ENCODE data around the gene ABHD2. TPM values are rescaled to one million over a fixed set of nuclear protein-coding genes. Genes with fewer than 3 reads are reported as not detected.

Gene ABHD2
- total RNA-seq, 2 experiments from 2014 or later = 36.0 to 39.2 TPM

DNA sequence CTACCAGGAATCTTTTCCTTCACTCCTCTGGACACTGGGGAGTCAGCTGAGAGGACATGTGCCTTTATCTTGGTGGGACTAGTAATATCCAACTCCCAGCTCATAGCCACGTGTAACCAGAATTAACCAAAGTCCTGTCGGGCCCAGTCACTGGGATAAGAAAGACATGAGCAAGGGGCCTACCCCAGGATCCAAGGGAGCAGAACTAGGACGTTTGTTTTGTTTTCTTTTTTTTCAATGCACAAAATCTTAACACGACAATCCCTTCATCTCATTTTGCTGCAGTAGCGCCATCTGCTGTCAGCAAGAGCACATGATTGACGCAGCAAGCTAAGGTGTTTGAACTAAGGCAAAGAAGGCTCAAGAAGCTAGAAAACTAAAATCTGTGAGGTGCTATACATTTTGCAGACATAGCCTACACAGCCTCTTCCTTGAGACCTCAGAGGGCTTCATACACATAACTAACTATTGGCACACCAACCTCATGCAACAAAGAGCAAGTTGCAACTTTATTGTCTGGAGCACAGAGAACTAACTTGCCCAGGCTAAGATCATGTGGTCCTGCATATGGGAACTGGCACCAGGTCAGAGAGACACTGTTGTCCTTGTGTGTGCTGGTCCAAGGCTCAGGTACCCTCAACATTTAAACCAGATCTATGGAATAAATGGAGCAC is 89.5 kb downstream of the ABHD2 start:
- H3K27me3 ChIP-seq (ENCODE audit: control insufficient read depth in 1 of 2, insufficient read depth in 2 of 2, low read length in 2 of 2) = no peaks in the 10 kb centered on the region
- H3K9me3 ChIP-seq (ENCODE audit: control insufficient read depth in 1 of 2, insufficient read depth in 1 of 2, low read length in 2 of 2) = no peaks in the 10 kb centered on the region
- peaks cover 44% of the 10 kb centered on the region for H3K36me3 ChIP-seq (ENCODE audit: insufficient read depth, low read length)
- Mint-ChIP-seq H3K9me3 (no peaks in the 10 kb centered on the region), H3K4me3 (no peak overlapping the region), H3K27me3 (no peaks in the 10 kb centered on the region), H3K27ac (no peak overlapping the region), H3K36me3 (ENCODE audit: low read depth) (peaks cover 67% of the 10 kb centered on the region), H3K4me1 (ENCODE audit: low read depth) (peaks cover 8% of the 10 kb centered on the region)
- H3K4me3 ChIP-seq (ENCODE audit: low read length) = no peak overlapping the region
- peaks cover 4% of the 10 kb centered on the region for H3K4me1 ChIP-seq (ENCODE audit: insufficient read depth, low read length)
- TF ChIP-seq, protein P1, sequence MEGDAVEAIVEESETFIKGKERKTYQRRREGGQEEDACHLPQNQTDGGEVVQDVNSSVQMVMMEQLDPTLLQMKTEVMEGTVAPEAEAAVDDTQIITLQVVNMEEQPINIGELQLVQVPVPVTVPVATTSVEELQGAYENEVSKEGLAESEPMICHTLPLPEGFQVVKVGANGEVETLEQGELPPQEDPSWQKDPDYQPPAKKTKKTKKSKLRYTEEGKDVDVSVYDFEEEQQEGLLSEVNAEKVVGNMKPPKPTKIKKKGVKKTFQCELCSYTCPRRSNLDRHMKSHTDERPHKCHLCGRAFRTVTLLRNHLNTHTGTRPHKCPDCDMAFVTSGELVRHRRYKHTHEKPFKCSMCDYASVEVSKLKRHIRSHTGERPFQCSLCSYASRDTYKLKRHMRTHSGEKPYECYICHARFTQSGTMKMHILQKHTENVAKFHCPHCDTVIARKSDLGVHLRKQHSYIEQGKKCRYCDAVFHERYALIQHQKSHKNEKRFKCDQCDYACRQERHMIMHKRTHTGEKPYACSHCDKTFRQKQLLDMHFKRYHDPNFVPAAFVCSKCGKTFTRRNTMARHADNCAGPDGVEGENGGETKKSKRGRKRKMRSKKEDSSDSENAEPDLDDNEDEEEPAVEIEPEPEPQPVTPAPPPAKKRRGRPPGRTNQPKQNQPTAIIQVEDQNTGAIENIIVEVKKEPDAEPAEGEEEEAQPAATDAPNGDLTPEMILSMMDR (IDR thresholded peaks at IDR 0.05) = peak; percentile 77
- intact Hi-C loops (cut with DNase I, micrococcal nuclease) = loop anchor here (1.0 to 10.0 kb wide), 4 partner anchors 120 to 553 kb away; partner anchors contain the start of genes AEN (in 1 of the 2) and HAPLN3 (in 1 of the 2)
- DNase-seq = peak; percentile 32 to 82 (median 52)
- ATAC-seq (ENCODE audit: poor library complexity) = peak; percentile 75
- POLR2A ChIA-PET = interaction anchor here (1.0 kb wide), 1 partner anchor 90 kb away, joined by 4 read pairs; the partner anchor contains the start of gene ABHD2
- no peak overlapping the region for H3K27ac ChIP-seq (ENCODE audit: low read depth in 1 of 2, low read length in 2 of 2)
- CTCF ChIA-PET = interaction anchor here (0.7 to 1.9 kb wide), 19 partner anchors 10 to 285 kb away, joined by 3 to 13 read pairs (median 3); partner anchors contain the start of gene HAPLN3

DNA sequence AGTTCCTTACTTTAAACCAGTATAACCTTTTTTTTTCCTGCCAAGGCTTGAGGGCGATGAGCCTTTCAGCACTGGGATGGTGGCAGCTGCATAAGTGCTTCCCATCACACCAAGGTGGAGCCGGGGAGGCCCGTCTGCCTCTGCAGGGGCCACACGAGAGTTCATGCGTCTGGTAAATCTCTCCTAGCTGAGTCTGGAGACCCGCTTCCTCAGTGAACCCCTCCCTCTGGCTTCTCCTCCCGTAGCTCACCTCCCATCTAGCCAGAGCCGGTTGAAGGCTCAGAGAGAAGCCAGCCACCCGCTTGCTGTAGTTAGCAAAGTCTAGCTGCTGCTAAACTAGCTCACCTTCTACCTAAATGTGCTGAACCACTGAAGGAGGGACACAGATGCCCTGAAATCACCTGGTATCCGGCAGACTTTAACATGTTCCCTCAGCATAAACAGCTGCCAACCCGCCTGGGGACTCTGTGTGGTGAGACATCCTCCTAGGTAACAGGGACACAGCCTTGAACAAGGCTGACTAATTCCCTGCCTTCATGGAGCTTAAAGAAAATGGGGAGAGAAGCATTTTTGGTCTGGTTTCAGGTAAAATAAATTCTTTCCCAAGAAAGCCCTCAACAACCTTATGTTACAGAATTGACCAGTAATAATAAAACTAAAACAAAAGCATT is 90.2 kb downstream of the ABHD2 start:
- Mint-ChIP-seq H3K27me3 (no peaks in the 10 kb centered on the region), H3K4me1 (ENCODE audit: low read depth) (peaks cover 8% of the 10 kb centered on the region), H3K9me3 (no peaks in the 10 kb centered on the region), H3K4me3 (no peak overlapping the region), H3K36me3 (ENCODE audit: low read depth) (peaks cover 70% of the 10 kb centered on the region), H3K27ac (no peak overlapping the region)
- no peak overlapping the region for H3K4me3 ChIP-seq (ENCODE audit: low read length)
- ChIA-PET POLR2A (interaction anchor here (0.6 to 1.0 kb wide), 2 partner anchors 13 to 91 kb away, joined by 3 to 4 read pairs; partner anchors contain the start of gene ABHD2), CTCF (interaction anchor here (0.6 to 1.9 kb wide), 20 partner anchors 10 to 285 kb away, joined by 3 to 13 read pairs (median 3); partner anchors contain the start of gene HAPLN3)
- peaks cover 42% of the 10 kb centered on the region for H3K36me3 ChIP-seq (ENCODE audit: insufficient read depth, low read length)
- H3K27me3 ChIP-seq (ENCODE audit: control insufficient read depth in 1 of 2, insufficient read depth in 2 of 2, low read length in 2 of 2) = no peaks in the 10 kb centered on the region
- peaks cover 4% of the 10 kb centered on the region for H3K4me1 ChIP-seq (ENCODE audit: insufficient read depth, low read length)
- ATAC-seq (ENCODE audit: poor library complexity) (no peak), DNase-seq (no peak)
- H3K9me3 ChIP-seq (ENCODE audit: control insufficient read depth in 1 of 2, insufficient read depth in 1 of 2, low read length in 2 of 2) = no peaks in the 10 kb centered on the region
- no peak overlapping the region for H3K27ac ChIP-seq (ENCODE audit: low read depth in 1 of 2, low read length in 2 of 2)
- TF ChIP-seq, protein P1 (IDR thresholded peaks at IDR 0.05) = no peak
- intact Hi-C loops (cut with DNase I, micrococcal nuclease) = loop anchor here in 1 of 2 experiments (10.0 kb wide), 1 partner anchor 554 kb away; the partner anchor contains the start of gene AEN

DNA sequence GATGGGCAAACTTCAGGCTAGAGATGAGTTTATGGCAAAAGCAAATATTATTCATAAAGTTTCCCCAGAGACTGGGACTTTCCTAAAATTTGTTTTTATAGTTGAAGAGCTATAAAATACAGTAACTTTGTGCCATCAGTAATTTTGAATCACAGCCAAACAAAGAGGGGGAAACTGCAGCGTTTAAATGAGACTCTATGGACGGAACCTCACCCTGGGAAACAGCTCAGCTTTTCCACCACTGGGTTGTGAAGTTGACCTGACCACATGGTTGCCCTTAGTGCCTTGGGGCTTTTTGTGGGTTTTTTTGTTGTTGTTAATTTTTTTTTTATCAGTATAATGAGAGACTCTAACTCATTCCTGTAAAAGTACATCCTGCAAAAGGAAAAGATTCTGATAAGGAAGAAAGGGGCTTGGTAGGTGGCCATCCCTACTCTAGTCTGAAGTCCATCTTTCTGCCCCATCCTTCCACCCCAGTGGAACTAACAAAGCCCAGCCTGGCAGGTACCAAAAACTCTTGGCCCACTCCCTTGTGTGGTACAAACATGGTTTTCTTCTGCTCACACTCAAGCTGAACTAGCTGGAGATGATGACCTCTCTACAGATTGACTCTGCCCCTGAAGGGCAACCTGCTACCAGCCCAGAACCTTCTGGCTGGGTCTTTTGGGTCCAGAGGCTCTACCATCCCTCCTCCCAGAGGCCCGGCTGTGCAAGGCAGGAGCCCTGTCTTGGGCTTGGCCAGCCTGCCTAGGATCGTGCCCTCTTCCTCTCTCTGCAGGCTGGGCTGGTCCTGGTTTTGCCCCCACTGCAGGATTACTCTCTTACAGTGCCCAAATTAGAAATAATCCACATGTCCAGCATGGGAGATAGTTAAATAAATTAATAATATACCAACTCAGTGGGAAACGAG is 92.0 kb downstream of the ABHD2 start:
- Mint-ChIP-seq H3K27me3 (no peaks in the 10 kb centered on the region), H3K4me1 (ENCODE audit: low read depth) (peaks cover 8% of the 10 kb centered on the region), H3K4me3 (no peak overlapping the region), H3K27ac (no peak overlapping the region), H3K36me3 (ENCODE audit: low read depth) (peaks cover 71% of the 10 kb centered on the region), H3K9me3 (no peaks in the 10 kb centered on the region)
- ChIA-PET POLR2A (no interaction called here), CTCF (interaction anchor here (1.3 kb wide), 1 partner anchor 275 kb away, joined by 3 read pairs; no protein-coding TSS in a partner anchor)
- no peak overlapping the region for H3K27ac ChIP-seq (ENCODE audit: low read depth in 1 of 2, low read length in 2 of 2)
- intact Hi-C loops (cut with DNase I, micrococcal nuclease) = loop anchor here in 1 of 2 experiments (10.0 kb wide), 1 partner anchor 555 kb away; the partner anchor contains the start of gene AEN
- TF ChIP-seq, protein P1 (IDR thresholded peaks at IDR 0.05) = no peak
- ATAC-seq (ENCODE audit: poor library complexity) (no peak), DNase-seq (no peak)
- H3K4me3 ChIP-seq (ENCODE audit: low read length) = no peak overlapping the region
- peaks cover 54% of the 10 kb centered on the region for H3K36me3 ChIP-seq (ENCODE audit: insufficient read depth, low read length)
- H3K27me3 ChIP-seq (ENCODE audit: control insufficient read depth in 1 of 2, insufficient read depth in 2 of 2, low read length in 2 of 2) = no peaks in the 10 kb centered on the region
- H3K9me3 ChIP-seq (ENCODE audit: control insufficient read depth in 1 of 2, insufficient read depth in 1 of 2, low read length in 2 of 2) = no peaks in the 10 kb centered on the region
- peaks cover 4% of the 10 kb centered on the region for H3K4me1 ChIP-seq (ENCODE audit: insufficient read depth, low read length)

All from CD4-positive, alpha-beta T cell (primary cell).